ENCODE measurements around the gene RDH11. TPM values are rescaled to one million over a fixed set of nuclear protein-coding genes. Genes with fewer than 3 reads are reported as not detected.

The RDH11 gene
- total and polyA plus RNA-seq, 10 of the 15 experiments (the other 5 are each of a cell fraction or from before 2014, with no cell fraction given), result 49.7 to 161 (median 77.2) TPM

- no peak for TF ChIP-seq ZNF384 (IDR thresholded peaks at IDR 0.05; ENCODE audit: borderline replicate concordance, low read depth, low read length)
- TF ChIP-seq BCL11A (IDR thresholded peaks at IDR 0.05; ENCODE audit: low read depth, low read length), result no peak
- no peak for TF ChIP-seq LARP7 (IDR thresholded peaks at IDR 0.05)
- TF ChIP-seq ATF3 (IDR thresholded peaks at IDR 0.05; ENCODE audit: borderline replicate concordance, extremely low read depth, low read depth, low read length), result no peak
- no peak for TF ChIP-seq MAX (IDR thresholded peaks at IDR 0.05; ENCODE audit: low read depth, low read length)
- no peak for TF ChIP-seq RELB (IDR thresholded peaks at IDR 0.05; ENCODE audit: low read depth)
- no peak for TF ChIP-seq RCOR1 (conservative IDR thresholded peaks at IDR 0.05; ENCODE audit: low read depth, low read length)
- no peak for TF ChIP-seq SUPT20H (IDR thresholded peaks at IDR 0.05; ENCODE audit: borderline replicate concordance, control insufficient read depth, low read depth, low read length)
- TF ChIP-seq RBBP5 (conservative IDR thresholded peaks at IDR 0.05), result no peak
- no peak for TF ChIP-seq STAT1 (conservative IDR thresholded peaks at IDR 0.05)
- no peak for TF ChIP-seq REST (IDR thresholded peaks at IDR 0.05; ENCODE audit: low read depth, low read length)
- TF ChIP-seq TARDBP (IDR thresholded peaks at IDR 0.05; ENCODE audit: borderline replicate concordance), result no peak
- TF ChIP-seq BMI1 (IDR thresholded peaks at IDR 0.05; ENCODE audit: borderline replicate concordance), result no peak
- no peak overlapping the region for H3K9ac ChIP-seq (ENCODE audit: control insufficient read depth, insufficient read depth, low read length)
- no peaks in the 10 kb centered on the region for H3K27me3 ChIP-seq (replicated peaks in 1 of 2; ENCODE audit: control insufficient read depth in 2 of 2, insufficient read depth in 2 of 2, low read length in 1 of 2)
- DNase-seq (ENCODE audit: low read depth, low spot score), result no peak
- ChIA-PET RAD21 (ENCODE audit: unreplicated experiment) (no interaction called here), SMC1A (ENCODE audit: uncharacterized antibody, unreplicated experiment) (interaction anchor here (1.0 kb wide), 1 partner anchor 66 kb away, joined by 3 read pairs; no protein-coding TSS in a partner anchor), POLR2A (no interaction called here), CTCF (interaction anchor here (1.0 kb wide), 1 partner anchor 13 kb away, joined by 3 read pairs; no protein-coding TSS in a partner anchor)
- H3K4me1 ChIP-seq (ENCODE audit: control insufficient read depth, insufficient read depth, low read length), result no peaks in the 10 kb centered on the region
- FAIRE-seq, result no peak
- intact Hi-C loops (cut with micrococcal nuclease; ENCODE audit: unreplicated experiment) (no loop called here), in situ Hi-C loops (cut with MboI) (no loop called here)
- H3K9me3 ChIP-seq (replicated peaks; ENCODE audit: control insufficient read depth, insufficient read depth, low read length), result no peaks in the 10 kb centered on the region
- H3K79me2 ChIP-seq (ENCODE audit: control insufficient read depth, insufficient read depth, low read length), result no peaks in the 10 kb centered on the region
- no peak for ATAC-seq
- H3K36me3 ChIP-seq (ENCODE audit: control insufficient read depth in 2 of 2, insufficient read depth in 2 of 2, low read length in 1 of 2), result no peaks in the 10 kb centered on the region
- no peak overlapping the region for H2AFZ ChIP-seq (ENCODE audit: control insufficient read depth, low read depth, low read length)
- H3K4me3 ChIP-seq, result no peak overlapping the region
- H3K27ac ChIP-seq (ENCODE audit: control insufficient read depth, insufficient read depth), result no peak overlapping the region
- H4K20me1 ChIP-seq (ENCODE audit: control insufficient read depth, insufficient read depth), result no peaks in the 10 kb centered on the region
- BruUV-seq (replicated peaks), result no TSS peak
- WGBS (ENCODE audit: insufficient coverage, insufficient replicate concordance, low lambda C conversion rate, missing lambda C conversion rate), result 97% methylated on average over 3 of the region's 3 CpGs
- H3K4me2 ChIP-seq (ENCODE audit: control insufficient read depth, insufficient read depth), result no peak overlapping the region
These were observed 56.9 kb downstream of the RDH11 start for GRCh38 chr14:67638642-67639041.
